Progenitor cell of endocrine pancreas (in vitro differentiated cells): ENCODE results near the gene CARD6. TPM values are rescaled to one million over a fixed set of nuclear protein-coding genes. Genes with fewer than 3 reads are reported as not detected.

Source experiments
- DNase-seq: peaks from one replicate; pipeline ENCODE4 v3.0.0; 2021; ENCODE audit warnings: low spot score; ENCODE audit not compliant: unreplicated experiment
- H3K27ac Mint-ChIP-seq: 2 replicates; pipeline ENCODE4 v1.8.0; 2021; ENCODE audit warnings: mild to moderate bottlenecking, moderate library complexity, mixed read lengths
- H3K27me3 Mint-ChIP-seq: 2 replicates; pipeline ENCODE4 v1.8.0; 2021; ENCODE audit warnings: mixed read lengths
- H3K36me3 Mint-ChIP-seq: 2 replicates; pipeline ENCODE4 v1.8.0; 2022; ENCODE audit warnings: mixed read lengths; ENCODE audit not compliant: insufficient read depth
- H3K4me1 Mint-ChIP-seq: 2 replicates; pipeline ENCODE4 v1.8.0; 2021; ENCODE audit warnings: low read depth, mixed read lengths
- H3K4me3 Mint-ChIP-seq: 2 replicates; pipeline ENCODE4 v1.8.0; 2021; ENCODE audit warnings: low read depth, mild to moderate bottlenecking, moderate library complexity, mixed read lengths
- H3K9me3 Mint-ChIP-seq: 2 replicates; pipeline ENCODE4 v1.8.0; 2021; ENCODE audit warnings: low read depth, mixed read lengths
- CTCF ChIP-seq: fragments of 200-600 bp; sonication (generic); IDR thresholded peaks from one replicate; pipeline ENCODE4 v1.5.0; 2021; ENCODE audit warnings: antibody characterized with exemption, mild to moderate bottlenecking; ENCODE audit not compliant: unreplicated experiment
- total RNA-seq: library from RNA; stranded (reverse); gene quantifications from 2 replicates; pipeline ENCODE4 v1.2.1, GENCODE V29; 2021

CARD6 gene
- total RNA-seq, 1 donor from 2014 or later = 0.74 TPM

DNA sequence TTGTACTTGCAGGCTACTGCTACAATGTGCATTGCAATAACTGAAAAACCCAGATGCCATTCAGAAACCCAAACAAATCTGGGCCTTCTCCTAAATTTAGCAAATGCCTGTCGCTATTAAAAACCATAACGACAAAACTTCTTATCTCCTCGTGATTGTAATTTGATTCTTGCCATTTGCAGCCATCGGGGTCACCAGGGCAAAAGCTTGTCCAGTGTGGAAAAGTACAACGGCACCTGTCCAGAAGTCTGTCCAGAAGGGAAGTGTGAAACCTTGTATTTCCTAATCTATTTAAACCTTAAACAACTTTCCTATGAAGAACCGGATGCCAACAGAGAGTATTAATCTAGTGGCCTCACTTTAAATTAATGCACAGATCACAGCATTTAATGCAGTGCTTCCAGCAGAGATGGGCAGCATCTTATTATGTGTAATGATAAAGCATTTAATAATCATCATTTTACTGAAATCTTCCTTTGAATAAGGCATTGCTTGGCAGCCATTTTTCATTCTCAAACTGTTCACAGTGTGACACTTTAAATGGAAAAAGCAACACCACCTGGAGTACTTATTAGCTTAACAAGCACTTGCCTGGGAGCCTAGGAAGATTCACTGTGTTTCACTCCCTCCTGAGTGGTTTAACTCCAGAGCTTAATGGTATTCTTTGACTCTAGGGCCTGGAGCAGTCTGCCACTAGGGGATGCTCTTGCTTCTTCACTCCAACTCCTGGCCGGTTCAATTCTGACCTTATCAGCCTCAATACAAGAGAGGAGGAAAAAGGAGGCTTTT is 63.2 kb downstream of the CARD6 start:
- Mint-ChIP-seq H3K27me3 (no peaks in the 10 kb centered on the region), H3K27ac (peak overlapping the region; percentile 22), H3K36me3 (no peaks in the 10 kb centered on the region), H3K9me3 (peaks cover 3% of the 10 kb centered on the region), H3K4me1 (peaks cover 27% of the 10 kb centered on the region), H3K4me3 (no peak overlapping the region)
- DNase-seq = peak; percentile 37
- TF ChIP-seq CTCF = peak; percentile 92

DNA sequence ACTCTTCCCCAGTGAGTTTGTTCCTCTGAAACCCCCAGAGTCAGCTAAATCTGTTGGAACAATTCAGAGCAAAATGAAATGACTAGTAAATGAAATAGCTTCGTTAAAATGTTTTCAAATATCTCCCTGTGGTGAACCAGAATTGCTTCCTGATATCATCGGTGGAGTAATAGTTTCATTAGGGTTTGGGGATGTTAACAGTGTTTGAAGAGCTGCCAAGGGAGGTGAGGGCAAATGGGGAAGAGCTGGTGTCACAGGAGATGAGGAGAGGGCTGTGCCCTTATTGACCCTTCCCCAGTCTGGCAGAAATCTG is 63.8 kb downstream of the CARD6 start:
- peaks cover 33% of the 10 kb centered on the region for H3K4me1 Mint-ChIP-seq
- H3K4me3 Mint-ChIP-seq = no peak overlapping the region
- peak overlapping the region; percentile 22 for H3K27ac Mint-ChIP-seq
- H3K27me3 Mint-ChIP-seq = no peaks in the 10 kb centered on the region
- TF ChIP-seq CTCF = no peak
- DNase-seq = no peak
- no peaks in the 10 kb centered on the region for H3K36me3 Mint-ChIP-seq
- no peaks in the 10 kb centered on the region for H3K9me3 Mint-ChIP-seq

DNA sequence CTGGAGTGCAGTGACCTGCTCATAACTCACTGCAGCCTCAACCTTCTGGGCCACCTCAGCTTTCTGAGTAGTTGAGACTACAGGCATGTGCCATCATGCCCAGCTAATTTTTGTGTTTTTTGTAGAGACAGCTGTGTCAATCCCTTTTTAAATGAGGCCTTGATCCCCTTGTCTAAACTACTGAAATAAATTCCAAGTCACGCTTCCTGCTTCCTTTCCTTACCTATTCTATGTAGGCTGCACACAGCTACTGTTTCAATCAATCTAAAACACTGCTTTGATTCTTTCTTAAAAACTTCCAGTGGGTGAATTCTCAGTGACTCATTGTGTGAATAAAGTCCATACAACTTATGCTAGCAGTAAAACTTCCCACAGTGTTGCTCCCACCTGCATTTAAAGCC is 65.2 kb downstream of the CARD6 start:
- no peak overlapping the region for H3K4me3 Mint-ChIP-seq
- H3K27me3 Mint-ChIP-seq = no peaks in the 10 kb centered on the region
- DNase-seq = no peak
- peaks cover 2% of the 10 kb centered on the region for H3K36me3 Mint-ChIP-seq
- no peak for TF ChIP-seq CTCF
- peaks cover 37% of the 10 kb centered on the region for H3K4me1 Mint-ChIP-seq
- peaks cover 2% of the 10 kb centered on the region for H3K9me3 Mint-ChIP-seq
- H3K27ac Mint-ChIP-seq = no peak overlapping the region

DNA sequence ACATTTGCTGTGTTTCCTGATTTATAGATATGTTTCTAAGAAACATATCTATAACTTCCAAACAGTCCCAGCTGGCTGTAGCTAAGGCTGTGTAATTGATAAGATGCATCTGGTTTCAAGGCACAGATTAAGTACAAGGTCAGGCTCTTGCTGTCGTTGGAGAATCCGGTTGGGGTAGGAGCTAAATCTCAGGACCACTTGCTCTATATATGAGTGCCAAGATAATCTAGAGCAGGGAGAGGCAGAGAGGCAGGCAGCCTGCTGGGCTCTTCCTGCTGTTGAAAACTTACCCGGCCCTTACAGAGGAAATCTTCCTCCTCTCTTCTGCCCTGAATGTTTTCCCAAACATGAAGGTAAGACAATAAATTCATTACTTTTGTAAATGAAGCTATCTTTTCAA is 68.1 kb downstream of the CARD6 start, which contains the start of gene C7:
Gene C7 (plus strand): TSS at position 234 of the 400 bp plus-strand sequence. CDS start 114 bp downstream, at position 348.
- no peak for TF ChIP-seq CTCF
- Mint-ChIP-seq H3K27me3 (no peaks in the 10 kb centered on the region), H3K36me3 (peaks cover 3% of the 10 kb centered on the region), H3K4me1 (peaks cover 33% of the 10 kb centered on the region), H3K27ac (peak within 1 kb of the TSS; percentile 81), H3K4me3 (peak within 1 kb of the TSS; percentile 3), H3K9me3 (peaks cover 6% of the 10 kb centered on the region)
- no peak for DNase-seq

GRCh38 chr5:40909723-40910122 is 68.6 kb downstream of the CARD6 start:
- Mint-ChIP-seq H3K36me3 (peaks cover 3% of the 10 kb centered on the region), H3K4me1 (peaks cover 31% of the 10 kb centered on the region), H3K27ac (peak overlapping the region; percentile 80)

More at GRCh38 chr5:40909723-40910122, 68.6 kb downstream of the CARD6 start:
- H3K4me3 Mint-ChIP-seq = no peak overlapping the region
- no peak for TF ChIP-seq CTCF
- H3K27me3 Mint-ChIP-seq = no peaks in the 10 kb centered on the region
- H3K9me3 Mint-ChIP-seq = peaks cover 6% of the 10 kb centered on the region
- DNase-seq = no peak

Other genes starting within 250 kb of the CARD6 start
- gene PTGER4, start 161.5 kb upstream of the CARD6 start, total RNA-seq = 4.7 and 5.6 TPM in 2 replicates
- gene TTC33, start 85.4 kb upstream of the CARD6 start, total RNA-seq = 21.5 and 25.4 TPM in 2 replicates
- 75.1 and 79.5 TPM in 2 replicates for gene PRKAA1, start 43.0 kb upstream of the CARD6 start, total RNA-seq
- 1,476 and 1,494 TPM in 2 replicates for gene RPL37, start 6.1 kb upstream of the CARD6 start, total RNA-seq
- 5.7 and 6.1 TPM in 2 replicates for gene C7, start 68.1 kb downstream of the CARD6 start, total RNA-seq
- not detected in 2 replicates for gene MROH2B, start 230.0 kb downstream of the CARD6 start, total RNA-seq